HG02970 (cell line): Measurements from ENCODE around the gene HOXA5.

Experiments
- ATAC-seq: cut with Tn5 transposase; IDR thresholded peaks from one replicate; pipeline ENCODE4 v1.9.1; 2021; ENCODE audit warnings: mild to moderate bottlenecking, moderate library complexity, moderate number of reproducible peaks; ENCODE audit not compliant: unreplicated experiment, low FRiP score

Gene HOXA5

DNA sequence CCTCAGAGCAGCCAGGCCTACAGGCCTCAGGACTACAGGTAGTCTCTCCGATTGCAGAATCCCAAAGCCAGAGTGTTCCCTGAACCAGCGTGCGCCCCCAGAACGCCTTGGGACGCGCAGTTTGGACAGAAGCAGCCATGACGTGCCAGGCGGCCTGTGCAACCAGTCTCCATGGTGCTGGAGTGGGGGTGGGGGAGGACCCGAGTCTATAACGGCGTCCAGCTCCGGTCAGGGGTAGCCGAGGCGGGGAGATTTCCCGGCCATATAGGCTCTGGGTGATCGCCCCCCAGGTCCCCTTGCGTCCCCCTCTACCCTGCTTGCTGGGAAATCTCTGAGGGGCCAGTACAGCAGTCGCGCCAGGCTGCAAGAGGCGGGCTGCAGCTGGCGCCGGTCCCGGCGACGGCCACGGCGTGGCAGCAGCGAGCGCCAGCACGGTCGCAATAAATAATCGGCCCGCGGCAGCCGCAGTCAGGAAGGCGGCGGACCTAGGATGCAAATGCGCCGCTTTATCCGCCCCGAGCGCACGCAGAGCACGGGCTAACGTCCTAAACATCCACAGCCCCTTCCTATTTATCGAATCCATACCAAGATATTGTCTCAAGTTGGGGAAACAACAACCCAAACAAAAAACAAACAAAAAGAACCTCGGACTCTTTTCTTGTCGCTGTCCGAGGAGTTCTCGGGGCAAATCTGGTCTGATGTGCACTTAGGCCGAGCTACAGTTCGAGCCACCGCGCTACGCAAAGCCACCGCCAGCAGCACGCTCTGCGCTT lies 7.3 kb upstream of the HOXA5 start:
- ATAC-seq = peak; percentile 71

GRCh38 chr7:27149842-27150567 lies 6.5 kb upstream of the HOXA5 start:
- no peak for ATAC-seq

- ATAC-seq = no peak
These were observed 5.5 kb upstream of the HOXA5 start for GRCh38 chr7:27148756-27149641.

GRCh38 chr7:27148031-27148755 lies 4.7 kb upstream of the HOXA5 start:
- ATAC-seq = no peak

DNA sequence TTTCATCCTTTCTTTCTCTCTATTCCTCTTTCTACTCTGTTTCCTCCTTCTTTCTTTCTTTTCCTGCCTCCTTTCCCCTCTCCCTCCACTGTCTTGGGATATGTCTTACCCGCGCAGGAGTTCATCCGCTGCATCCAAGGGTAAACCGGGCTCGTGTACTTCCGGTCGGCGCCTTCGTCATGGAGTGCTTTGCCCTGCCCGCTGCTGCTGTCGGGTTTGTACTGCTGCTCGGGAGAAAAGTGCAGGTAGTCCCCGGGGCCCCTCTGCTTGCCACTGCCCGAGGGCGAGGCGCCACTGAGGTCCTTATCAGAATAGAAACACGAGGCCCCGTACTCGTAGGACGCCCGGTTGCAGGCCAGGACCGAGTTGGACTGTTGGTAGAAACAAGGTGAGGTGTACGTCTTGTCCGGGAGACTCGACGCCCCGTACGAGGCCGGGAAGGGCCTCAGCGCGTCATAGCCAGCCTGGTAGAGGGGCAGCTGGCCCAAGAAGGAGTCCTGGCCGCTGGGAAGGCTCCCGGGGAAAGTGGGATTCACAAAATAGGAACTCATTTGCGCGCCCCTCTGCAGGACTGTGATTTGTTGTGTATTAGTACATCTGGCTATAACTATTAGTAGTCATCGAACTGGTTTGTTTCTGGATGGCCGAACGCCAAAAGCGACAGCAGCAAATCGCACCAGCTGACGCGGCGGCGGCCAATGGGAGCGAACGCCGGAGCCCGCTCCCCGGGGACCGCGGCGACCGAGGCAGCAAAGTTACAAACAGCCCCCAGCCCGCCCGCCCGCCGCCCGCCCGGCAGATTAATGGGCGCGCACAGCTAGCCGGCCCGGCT lies 3.9 kb upstream of the HOXA5 start, which contains the start of gene HOXA6:
HOXA6 (minus strand) TSS at position 576 of the 832 bp plus-strand sequence; CDS start at position 551, 25 bp downstream.
- ATAC-seq = no peak

DNA sequence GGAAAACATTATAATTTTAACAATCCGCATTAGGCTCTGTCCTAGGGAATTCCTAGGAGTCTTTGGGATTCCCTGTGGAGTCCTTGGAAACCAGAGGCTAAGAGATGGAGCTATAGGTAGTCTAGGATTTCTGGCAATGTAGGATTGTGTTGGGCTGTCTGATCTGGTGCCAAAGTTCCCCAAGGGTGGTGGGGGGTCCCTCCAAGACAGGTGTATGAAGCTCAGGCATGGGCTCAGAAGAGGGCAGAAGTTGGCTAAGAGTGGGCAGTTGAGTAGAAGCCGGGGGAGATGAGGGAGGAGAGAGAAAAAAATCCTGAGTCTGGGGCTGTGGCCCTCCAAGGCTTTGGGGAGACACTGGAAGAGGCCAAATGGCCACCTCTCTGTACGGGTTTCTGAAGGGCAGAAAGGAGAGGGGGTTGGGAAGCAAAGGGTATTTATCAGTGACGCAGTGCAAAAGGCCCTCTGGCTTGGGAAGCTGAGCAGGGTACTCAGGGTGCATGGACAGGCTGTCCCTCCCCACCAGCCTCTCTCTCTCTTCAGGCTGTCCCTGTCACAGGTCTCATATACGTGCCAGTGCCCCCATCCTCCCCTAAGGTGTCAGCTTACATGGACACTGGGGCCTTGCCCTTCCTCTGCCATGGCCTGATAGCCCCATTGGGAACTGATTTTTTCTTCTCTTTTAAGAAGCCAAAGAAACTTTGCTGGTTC lies 3.2 kb upstream of the HOXA5 start:
- ATAC-seq = no peak

- no peak for ATAC-seq
These were observed 2.5 kb upstream of the HOXA5 start for GRCh38 chr7:27145914-27146412.

- ATAC-seq = no peak
These were observed 1.9 kb upstream of the HOXA5 start for GRCh38 chr7:27145165-27145913.

DNA sequence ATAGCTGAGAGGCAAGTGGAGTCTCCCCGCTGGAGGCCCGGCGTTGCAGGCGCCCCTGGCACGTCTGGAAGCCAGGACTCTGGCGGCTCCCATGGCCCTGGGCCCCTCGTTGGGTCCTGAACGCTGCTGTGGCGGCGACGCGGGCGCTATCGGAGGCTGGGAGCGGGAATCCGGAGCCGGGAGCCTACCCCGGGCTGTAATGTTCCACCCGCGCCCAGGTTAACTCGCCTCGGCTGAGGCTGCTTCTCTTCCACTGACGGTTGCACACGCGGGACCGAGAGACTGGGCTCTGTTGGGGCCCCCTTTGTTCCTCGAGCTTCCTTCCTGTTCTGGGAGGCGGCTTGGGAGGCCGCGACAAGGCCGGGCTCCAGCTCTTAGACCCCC lies 1.3 kb upstream of the HOXA5 start:
- no peak for ATAC-seq

DNA sequence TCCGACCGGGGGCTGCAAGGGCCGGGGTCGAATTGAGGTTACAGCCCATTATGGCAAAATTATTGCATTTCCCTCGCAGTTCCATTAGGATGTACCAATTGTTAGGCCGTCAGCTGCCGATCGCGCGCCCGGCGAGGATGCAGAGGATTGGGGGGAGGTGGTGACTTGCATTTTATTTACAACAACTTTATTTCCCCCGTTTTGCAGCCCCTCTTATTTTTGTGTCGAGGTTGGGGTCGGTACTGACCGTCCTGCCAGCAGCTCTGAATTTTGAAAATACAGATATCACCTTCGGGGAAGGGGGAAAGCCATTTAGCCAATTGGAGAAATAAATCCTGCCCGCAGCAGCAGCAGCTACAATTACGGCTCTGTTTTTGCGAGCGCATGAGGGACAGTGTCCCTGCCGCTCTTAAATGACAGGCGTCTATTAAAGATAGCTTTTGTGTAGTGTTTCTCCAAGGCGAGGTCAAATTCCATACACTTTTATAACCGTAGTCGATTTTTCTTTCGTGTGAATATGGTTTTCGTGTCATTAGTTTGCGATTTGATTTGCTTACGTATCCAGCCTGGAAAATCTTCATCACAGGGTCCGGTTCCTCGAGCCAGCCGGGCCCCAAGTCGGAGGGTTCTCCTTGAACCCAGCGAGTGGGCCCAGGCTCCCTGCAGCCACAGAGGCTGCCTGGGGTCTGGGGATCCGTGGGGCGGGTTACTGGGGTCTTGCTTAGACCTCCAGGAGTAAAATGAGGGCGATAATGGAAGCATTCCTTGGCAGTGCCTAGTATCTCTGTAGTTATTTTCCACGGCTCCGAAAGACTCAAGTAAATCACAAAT lies 684 bp upstream of the HOXA5 start:
- no peak for ATAC-seq

GRCh38 chr7:27142580-27143022 lies 880 bp downstream of the HOXA5 start:
- ATAC-seq = no peak

GRCh38 chr7:27141923-27142579 lies 1.4 kb downstream of the HOXA5 start:
- no peak for ATAC-seq

GRCh38 chr7:27141137-27141922 lies 2.2 kb downstream of the HOXA5 start:
- ATAC-seq = no peak

DNA sequence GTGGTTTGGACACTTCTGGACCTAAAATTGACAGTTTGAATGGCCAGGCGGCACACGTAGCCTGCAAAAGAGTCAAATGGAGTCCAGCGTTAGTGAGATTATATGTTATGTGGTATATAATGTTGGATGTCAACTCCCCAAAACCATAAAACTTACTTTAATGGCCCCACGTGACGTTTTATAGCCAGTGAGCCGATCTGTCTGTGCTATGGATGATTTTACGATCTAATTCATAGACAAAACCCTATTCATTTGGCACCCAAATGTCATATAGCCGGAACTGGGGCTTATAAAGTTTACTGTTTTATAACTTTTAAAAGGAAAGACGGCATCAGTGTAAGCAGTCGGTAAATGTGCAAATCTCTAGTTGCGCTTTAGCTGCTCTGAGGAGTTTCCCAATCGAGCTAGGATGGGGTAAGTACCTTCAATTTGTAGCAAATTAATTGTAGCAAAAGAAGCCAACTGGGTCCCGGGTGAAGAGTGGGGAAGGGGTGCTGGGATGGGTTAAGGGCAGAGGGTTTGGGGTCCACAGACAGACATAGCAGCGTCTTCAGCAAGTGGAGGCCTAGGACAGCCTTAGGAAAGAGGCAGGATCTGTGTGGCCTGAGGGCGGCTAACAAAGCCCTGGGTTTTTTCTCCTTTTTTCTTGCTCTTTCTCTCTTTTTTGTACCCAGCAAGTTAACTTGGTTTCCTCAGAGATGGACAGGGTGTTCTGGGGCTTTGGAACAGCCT lies 3.2 kb downstream of the HOXA5 start:
- no peak for ATAC-seq
